A673 (cell line): ENCODE results near the gene CCNYL1. TPM values are rescaled to one million over a fixed set of nuclear protein-coding genes. Genes with fewer than 3 reads are reported as not detected.

ENCODE experiments used
- BruUV-seq: library from RNA; stranded (reverse); fragments of 400-500 nt; replicated peaks from 2 replicates; lab custom pipeline; 2021; lab: Mats Ljungman, UMichigan
- CTCF ChIA-PET: fragments of 300-600 bp; sonication (Branson Sonifier 250); formaldehyde crosslinking; loops from one replicate; lab custom pipeline; 2022; ENCODE audit warnings: antibody characterized with exemption; lab: Charles Lee
- POLR2A ChIA-PET: fragments of 300-600 bp; sonication (Branson Sonifier 250); formaldehyde crosslinking; loops from one replicate; lab custom pipeline; 2022; ENCODE audit warnings: antibody characterized with exemption; ENCODE audit not compliant: low non-redundant PET; lab: Charles Lee
- DNase-seq: peaks from one replicate; pipeline ENCODE4 v3.0.0-alpha.2; 2015; ENCODE audit warnings: low spot score
- H3K27ac ChIP-seq: fragments of 200-600 bp; sonication (generic); 2 replicates; pipeline ENCODE4 v1.5.1; 2016; ENCODE audit warnings: mixed run types, low read depth, mild to moderate bottlenecking, mixed read lengths, antibody characterized with exemption, low read length; ENCODE audit not compliant: poor library complexity, severe bottlenecking
- H3K27me3 ChIP-seq: fragments of 200-600 bp; sonication (generic); replicated peaks from 2 replicates; pipeline ENCODE4 v1.6.1; 2017; ENCODE audit warnings: mixed run types, low read depth, mild to moderate bottlenecking, mixed read lengths, antibody characterized with exemption, low read length; ENCODE audit not compliant: insufficient read depth, poor library complexity
- H3K36me3 ChIP-seq: fragments of 200-600 bp; sonication (generic); 2 replicates; pipeline ENCODE4 v1.6.1; 2016; ENCODE audit warnings: mixed run types, mild to moderate bottlenecking, mixed read lengths, antibody characterized with exemption, low read length; ENCODE audit not compliant: insufficient read depth, poor library complexity, severe bottlenecking
- H3K4me1 ChIP-seq: fragments of 200-600 bp; sonication (generic); 2 replicates; pipeline ENCODE4 v1.6.1; 2017; ENCODE audit warnings: mixed run types, mild to moderate bottlenecking, mixed read lengths, antibody characterized with exemption, low read length; ENCODE audit not compliant: insufficient read depth, poor library complexity, severe bottlenecking
- H3K4me3 ChIP-seq: fragments of 200-600 bp; sonication (generic); 2 replicates; pipeline ENCODE4 v1.5.1; 2016; ENCODE audit warnings: low read depth, mixed run types, mild to moderate bottlenecking, mixed read lengths, low read length; ENCODE audit not compliant: poor library complexity, severe bottlenecking
- H3K9me3 ChIP-seq: fragments of 200-600 bp; sonication (generic); 2 replicates; pipeline ENCODE4 v1.6.1; 2016; ENCODE audit warnings: mixed run types, low read depth, mild to moderate bottlenecking, mixed read lengths, antibody characterized with exemption, low read length; ENCODE audit not compliant: poor library complexity, severe bottlenecking
- CTCF ChIP-seq: fragments of 300-800, 200-600 bp; sonication (generic); conservative IDR thresholded peaks from 2 replicates; pipeline ENCODE4 v1.5.1; 2017; ENCODE audit warnings: low read depth, mild to moderate bottlenecking, antibody characterized with exemption, low read length, moderate library complexity, mixed read lengths
- EZH2 ChIP-seq: fragments of 200-600 bp; sonication (generic); IDR thresholded peaks from 2 replicates; pipeline ENCODE4 v1.6.1; 2017; ENCODE audit warnings: borderline replicate concordance, low read depth, mild to moderate bottlenecking, mixed read lengths, antibody characterized with exemption, low read length; ENCODE audit not compliant: poor library complexity, severe bottlenecking
- intact Hi-C: fragments of 100-400 bp; cut with micrococcal nuclease; formaldehyde crosslinking; loops from one replicate; pipeline ENCODE4 v1.10.0; 2022; ENCODE audit not compliant: unreplicated experiment
- total RNA-seq: library from RNA; stranded (reverse); gene quantifications from 2 replicates; pipeline ENCODE4 v1.2.3, GENCODE V29; 2021

CCNYL1 gene
- total RNA-seq, 1 experiment from 2014 or later, result 12.8 TPM

- intact Hi-C loops, result no loop called here
- DNase-seq, result no peak
- H3K27ac ChIP-seq, result no peak overlapping the region
- no peak overlapping the region for H3K4me3 ChIP-seq
- TF ChIP-seq EZH2, result no peak
- TF ChIP-seq CTCF, result no peak
- no peaks in the 10 kb centered on the region for H3K9me3 ChIP-seq
- BruUV-seq, result no TSS peak
- H3K36me3 ChIP-seq, result no peaks in the 10 kb centered on the region
- ChIA-PET CTCF (interaction anchor here (0.6 kb wide), 1 partner anchor 19 kb away, joined by 8 read pairs; no protein-coding TSS in a partner anchor), POLR2A (no interaction called here)
- no peaks in the 10 kb centered on the region for H3K27me3 ChIP-seq
- H3K4me1 ChIP-seq, result peaks cover 10% of the 10 kb centered on the region
Observed at GRCh38 chr2:207801259-207801658, 89.8 kb downstream of the CCNYL1 start.

- Histone ChIP-seq H3K27me3 (no peaks in the 10 kb centered on the region), H3K36me3 (no peaks in the 10 kb centered on the region), H3K4me3 (no peak overlapping the region), H3K9me3 (no peaks in the 10 kb centered on the region), H3K4me1 (peaks cover 10% of the 10 kb centered on the region), H3K27ac (no peak overlapping the region)
- POLR2A ChIA-PET, result no interaction called here
- no TSS peak for BruUV-seq
- intact Hi-C loops, result no loop called here
- CTCF ChIA-PET, result no interaction called here
- DNase-seq, result no peak
- TF ChIP-seq EZH2, result no peak
Observed at GRCh38 chr2:207802650-207803049, 91.2 kb downstream of the CCNYL1 start.

Other genes starting within 250 kb of the CCNYL1 start
- 67.7 and 78.5 TPM in 2 replicates for gene CREB1, start 181.7 kb upstream of the CCNYL1 start, total RNA-seq
- 35.5 and 40.4 TPM in 2 replicates for gene METTL21A, start 86.2 kb upstream of the CCNYL1 start, total RNA-seq
- 0.86 and 1.8 TPM in 2 replicates for gene FZD5, start 58.3 kb downstream of the CCNYL1 start, total RNA-seq